Adipose tissue (tissue), 3 donors: Measurements from ENCODE around the gene SNX9. TPM values are rescaled to one million over a fixed set of nuclear protein-coding genes. Genes with fewer than 3 reads are reported as not detected.
"Not testable (repeated sequence)": the region's sequence is repeated elsewhere in the genome, so short reads cannot be mapped to it uniquely, and the experiment has no call there.

Source experiments
- H3K27ac ChIP-seq: one replicate; pipeline ENCODE4 v1.5.1; 2013; ENCODE audit warnings: low read depth, low read length
- WGBS, 3 donors: extraction: QIAGEN DNeasy Blood & Tissue Kit; methylation state at CpG; one replicate each; pipeline ENCODE4 v1.1.7; 2013; 5-methylcytosine and 5-hydroxymethylcytosine counted together
- polyA plus RNA-seq, 3 donors: library from polyadenylated mRNA; stranded (reverse); fragments of 200-250 nt; gene quantifications; one replicate each; pipeline ENCODE4 v1.2.3, GENCODE V29; 2013
- donor health status: healthy with polysubstance abuse.
- donor health status: Bipolar disorder and iron deficiency.
- donor health status: healthy.

The SNX9 gene
- polyA plus RNA-seq, 3 donors = 15.9 to 69.1 (median 49.4) TPM

- peak overlapping the region; percentile 76 for H3K27ac ChIP-seq
- WGBS, 3 donors = 0 to 1% (median 1%) methylated on average over 64 to 74 of the region's 74 CpGs
Observed at GRCh38 chr6:157823528-157824370, 703 bp downstream of the SNX9 start.

GRCh38 chr6:157825243-157825904 is 2.3 kb downstream of the SNX9 start:
- H3K27ac ChIP-seq = no peak overlapping the region
- 45 to 71% (median 66%) methylated on average over 10 of the region's 10 CpGs for WGBS, 3 donors

GRCh38 chr6:157830354-157831017 is 7.4 kb downstream of the SNX9 start:
- WGBS, 3 donors = 80 to 86% (median 83%) methylated on average over 6 of the region's 6 CpGs
- H3K27ac ChIP-seq = no peak overlapping the region

- no peak overlapping the region for H3K27ac ChIP-seq
- WGBS, 3 donors = 86 to 96% (median 90%) methylated on average over 2 of the region's 2 CpGs
Observed at GRCh38 chr6:157831018-157831369, 7.9 kb downstream of the SNX9 start.

DNA sequence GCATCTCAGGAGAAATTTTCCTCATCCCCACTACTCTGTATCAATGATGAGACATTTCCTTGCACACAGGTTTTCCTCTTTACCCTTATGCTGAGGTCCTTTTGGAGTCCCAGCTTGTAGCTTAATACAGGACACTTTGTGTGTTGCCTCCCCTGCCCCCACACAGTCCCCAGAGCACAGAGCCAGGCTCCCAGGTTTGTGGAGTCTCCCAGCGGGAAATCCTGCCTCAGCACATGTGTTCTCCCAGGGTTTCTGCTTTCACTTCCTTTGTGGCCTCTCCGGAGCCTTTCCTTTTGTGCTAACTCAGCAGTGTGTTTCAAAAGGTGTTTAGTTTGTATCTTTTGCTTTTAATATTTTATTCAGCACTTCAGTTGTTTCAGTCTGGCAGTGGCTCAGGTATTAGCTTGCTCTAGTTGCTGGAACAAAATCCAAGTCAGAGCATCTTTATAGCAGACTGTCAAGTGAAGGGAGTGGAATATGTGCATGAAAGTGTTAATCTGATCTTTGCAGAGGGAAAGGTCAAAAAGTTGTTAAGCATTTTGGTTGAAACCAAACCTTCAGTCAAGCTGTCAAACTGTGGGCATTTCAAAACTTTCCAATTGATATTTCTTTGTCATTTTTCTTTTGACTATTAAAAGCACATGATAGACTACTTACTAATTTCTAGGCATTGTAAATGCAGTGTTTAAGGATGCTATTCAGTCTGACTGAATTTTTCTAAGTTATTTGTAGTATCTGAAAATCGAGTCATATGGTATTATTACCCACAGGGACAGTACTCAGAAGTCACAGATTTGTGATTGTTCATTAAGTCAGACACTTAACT is 8.6 kb downstream of the SNX9 start:
- WGBS, 3 donors = 64 to 72% (median 69%) methylated on average over 3 of the region's 3 CpGs
- no peak overlapping the region for H3K27ac ChIP-seq

- H3K27ac ChIP-seq = no peak overlapping the region
- 78 to 87% (median 79%) methylated on average over 3 of the region's 3 CpGs for WGBS, 3 donors
Observed at GRCh38 chr6:157832250-157832967, 9.4 kb downstream of the SNX9 start.

- WGBS, 3 donors = 90 to 95% (median 93%) methylated on average over 6 of the region's 6 CpGs
- no peak overlapping the region for H3K27ac ChIP-seq
Observed at GRCh38 chr6:157834549-157834948, 11.5 kb downstream of the SNX9 start.

- 70 to 89% (median 81%) methylated on average over 5 of the region's 5 CpGs for WGBS, 3 donors
- no peak overlapping the region for H3K27ac ChIP-seq
Observed at GRCh38 chr6:157838718-157839430, 15.8 kb downstream of the SNX9 start.

DNA sequence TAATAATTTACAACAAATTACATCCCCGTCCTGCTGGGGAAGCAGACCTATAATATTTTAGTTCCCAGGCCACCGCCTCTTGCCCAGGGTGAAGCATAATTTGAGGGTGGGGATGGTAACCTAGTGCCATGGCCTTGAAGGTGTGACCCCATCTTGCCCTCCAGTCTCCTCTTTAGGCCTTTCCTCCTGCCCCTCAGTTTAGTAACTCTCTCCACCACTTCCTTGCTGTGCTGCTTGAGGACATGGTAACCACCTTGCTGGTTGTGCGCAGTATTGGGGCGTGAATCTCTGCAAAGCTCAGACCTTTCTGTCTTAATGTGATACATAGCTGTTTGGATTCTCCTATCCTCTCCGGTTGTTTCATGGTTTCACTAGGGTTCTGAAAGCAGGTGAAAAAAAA is 16.6 kb downstream of the SNX9 start:
- no peak overlapping the region for H3K27ac ChIP-seq
- WGBS, 3 donors = 95 to 98% (median 96%) methylated on average over 5 of the region's 5 CpGs

DNA sequence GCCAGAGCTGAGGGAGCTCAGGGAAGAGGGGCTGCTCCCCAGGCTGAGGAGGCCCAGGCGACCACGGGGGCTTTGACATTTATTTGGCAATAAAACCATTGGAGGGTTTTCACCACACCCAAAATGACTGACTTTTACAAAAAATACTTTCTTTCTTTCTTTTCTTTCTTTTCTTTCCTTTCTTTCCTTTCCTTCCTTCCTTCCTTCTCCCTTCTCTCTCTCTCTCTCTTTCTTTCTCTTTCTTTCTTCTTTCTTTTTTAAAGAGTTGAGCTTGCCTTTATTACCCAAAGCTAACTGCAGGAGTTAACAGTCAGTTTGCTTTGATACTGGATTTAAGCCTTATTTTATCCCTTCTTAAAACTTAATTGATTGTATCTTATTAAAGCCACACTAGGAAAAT is 17.2 kb downstream of the SNX9 start:
- WGBS, 3 donors = 71 to 84% (median 81%) methylated on average over 2 of the region's 2 CpGs
- H3K27ac ChIP-seq = no peak overlapping the region

- no peak overlapping the region for H3K27ac ChIP-seq
- 59 to 83% (median 77%) methylated on average over 6 of the region's 6 CpGs for WGBS, 3 donors
Observed at GRCh38 chr6:157840776-157841175, 17.7 kb downstream of the SNX9 start.

GRCh38 chr6:157841211-157841840 is 18.3 kb downstream of the SNX9 start:
- WGBS, 3 donors = 55 to 72% (median 68%) methylated on average over 2 of the region's 2 CpGs
- H3K27ac ChIP-seq = no peak overlapping the region

- no peak overlapping the region for H3K27ac ChIP-seq
- 96 to 98% (median 97%) methylated on average over 4 of the region's 4 CpGs for WGBS, 3 donors
Observed at GRCh38 chr6:157842212-157842611, 19.2 kb downstream of the SNX9 start.

DNA sequence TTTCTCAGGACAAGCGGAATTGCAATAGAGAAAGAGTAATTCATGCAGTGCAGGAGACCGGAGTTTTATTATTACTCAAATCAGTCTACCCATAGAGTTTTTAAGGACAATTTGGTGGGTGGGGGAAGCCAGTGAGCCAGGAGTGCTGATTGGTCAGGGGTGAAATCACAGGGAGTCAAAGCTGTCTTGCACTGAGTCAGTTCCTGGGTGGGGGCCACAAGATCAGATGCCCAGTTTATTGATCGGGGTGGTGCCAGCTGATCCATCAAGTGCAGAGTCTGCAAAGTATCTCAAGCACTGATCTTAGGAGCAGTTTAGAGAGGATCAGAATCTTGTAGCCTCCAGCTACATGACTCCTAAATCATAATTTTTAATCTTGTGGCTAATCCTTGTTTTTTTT is 21.1 kb downstream of the SNX9 start:
- WGBS, 3 donors = 91 to 95% (median 93%) methylated on average over 3 of the region's 3 CpGs
- H3K27ac ChIP-seq = not testable (repeated sequence)

- no peak overlapping the region for H3K27ac ChIP-seq
- 86 to 95% (median 90%) methylated on average over 6 of the region's 6 CpGs for WGBS, 3 donors
Observed at GRCh38 chr6:157845493-157846259, 22.6 kb downstream of the SNX9 start.

- H3K27ac ChIP-seq = no peak overlapping the region
- 87 to 98% (median 93%) methylated on average over 2 of the region's 2 CpGs for WGBS, 3 donors
Observed at GRCh38 chr6:157847846-157848245, 24.8 kb downstream of the SNX9 start.
